HUDEP-2 (cell line): ENCODE data around the gene KCNAB1.
"Not testable (repeated sequence)": the region's sequence is repeated elsewhere in the genome, so short reads cannot be mapped to it uniquely, and the experiment has no call there.

Experiments
- DNase-seq, 76 experiments: peaks; one replicate each; lab custom pipeline; 2025; ENCODE audit not compliant: unreplicated experiment in 76 of 76; lab: John Stamatoyannopoulos, UW

The KCNAB1 gene

DNA sequence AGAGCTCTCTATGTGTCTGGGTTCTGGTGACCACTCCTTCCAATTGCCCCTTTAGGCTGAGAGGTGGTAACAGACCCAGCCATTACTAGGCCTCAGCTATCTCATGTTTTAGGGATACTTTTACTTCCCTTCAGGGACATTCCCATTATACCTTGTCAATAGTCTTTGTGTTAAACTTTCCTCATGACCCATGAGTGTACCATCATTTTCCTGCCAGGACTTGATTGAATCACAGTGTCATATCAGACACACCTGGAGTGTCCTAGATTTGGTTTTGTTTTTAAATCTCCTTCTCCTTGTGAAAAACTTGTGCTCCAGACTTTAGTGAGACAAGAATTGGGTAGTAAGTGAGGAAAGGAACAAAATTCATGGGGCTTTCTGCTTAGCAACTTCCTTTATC lies 136.6 kb downstream of the KCNAB1 start:
- DNase-seq: no peak

DNA sequence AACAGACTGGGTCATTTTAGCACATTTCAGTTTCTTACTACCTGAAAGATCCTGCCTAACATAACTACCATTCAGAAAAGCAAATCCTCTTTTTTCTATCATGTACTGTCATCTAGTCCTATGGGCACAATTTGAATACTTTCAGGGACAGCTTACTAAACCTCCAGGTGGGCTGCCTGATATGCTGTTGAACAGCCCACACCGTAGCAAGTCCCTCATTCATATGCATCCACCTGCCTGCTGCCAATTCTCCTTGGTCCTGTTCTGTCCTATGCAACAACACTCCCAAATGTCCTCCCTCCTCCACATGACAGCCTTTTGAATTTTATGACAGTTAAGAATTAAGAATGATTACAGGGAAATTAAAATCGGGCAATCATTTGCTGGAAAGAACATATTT lies 137.9 kb downstream of the KCNAB1 start:
- no peak for DNase-seq

DNA sequence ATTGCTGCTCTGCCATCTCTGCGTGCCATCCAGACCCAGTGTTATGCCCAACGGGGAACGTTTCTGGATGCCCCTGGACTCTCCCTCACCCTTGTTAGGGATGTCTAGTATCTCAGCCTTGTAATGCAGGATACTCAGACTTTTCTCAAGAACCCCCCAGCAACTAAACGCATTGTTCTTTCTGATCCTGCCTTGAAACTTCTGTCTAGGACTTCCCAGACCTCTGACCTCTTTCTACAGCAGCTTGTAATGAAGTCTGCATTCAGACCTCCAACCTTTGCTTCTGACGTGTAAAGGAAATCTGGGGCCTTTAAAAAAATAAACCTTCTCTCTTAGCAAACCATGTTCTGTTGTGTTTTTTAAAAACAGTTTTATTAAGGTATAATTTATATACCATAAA lies 139.5 kb downstream of the KCNAB1 start:
- DNase-seq: no peak

DNA sequence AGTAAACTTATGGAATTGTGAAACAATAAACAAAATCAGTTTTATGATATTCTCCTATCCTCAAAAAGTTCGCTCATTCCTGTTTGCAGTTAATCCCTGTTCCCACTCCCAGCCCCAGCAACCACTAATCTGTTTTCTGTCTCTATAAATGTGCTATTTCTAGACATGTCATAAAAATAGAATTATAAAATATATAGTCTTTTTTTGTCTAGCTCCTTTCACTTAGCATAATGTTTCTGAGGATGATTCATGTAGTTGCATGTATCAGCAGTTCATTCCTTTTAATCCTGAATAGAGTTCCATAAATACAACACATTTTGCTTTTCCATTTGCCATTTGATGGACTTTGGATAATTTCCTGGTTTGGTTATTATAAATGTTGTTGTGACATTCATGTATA lies 140.0 kb downstream of the KCNAB1 start:
- DNase-seq: no peak

DNA sequence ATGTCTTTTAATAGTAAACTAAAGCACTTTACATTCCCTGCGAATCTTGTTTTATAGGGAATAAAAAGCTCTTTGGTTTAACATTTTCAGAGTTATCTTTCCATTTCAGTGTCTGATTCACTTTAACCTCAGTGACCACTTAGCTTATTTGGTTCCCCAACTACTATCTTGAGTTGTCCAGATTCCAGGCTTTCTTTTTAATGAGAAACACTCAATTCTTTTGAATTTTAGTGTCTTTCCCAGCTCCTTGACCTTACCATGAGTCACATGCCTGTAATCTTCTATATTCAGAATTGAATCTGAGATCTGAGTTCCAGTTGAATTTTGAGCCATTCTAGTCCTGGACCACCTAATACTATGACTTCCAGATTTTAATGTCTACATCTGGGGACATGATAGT lies 144.4 kb downstream of the KCNAB1 start:
- DNase-seq: no peak

DNA sequence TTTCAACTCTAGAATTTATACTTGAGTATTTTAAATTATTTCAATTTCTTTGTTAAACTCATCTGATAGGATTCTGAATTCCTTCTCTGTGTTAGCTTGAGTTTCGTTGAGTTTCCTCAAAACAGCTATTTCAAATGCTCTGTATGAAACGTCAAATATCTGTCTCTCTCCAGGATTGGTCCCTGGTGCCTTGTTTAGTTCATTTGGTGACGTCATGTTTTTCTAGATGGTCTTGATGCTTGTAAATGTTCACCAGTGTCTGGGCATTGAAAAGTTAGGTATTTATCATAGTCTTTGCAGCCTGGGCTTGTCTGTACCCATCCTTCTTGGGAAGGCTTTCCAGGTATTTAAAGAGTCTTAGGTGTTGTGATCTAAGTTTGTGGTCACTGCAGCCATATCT lies 151.1 kb downstream of the KCNAB1 start:
- no peak for DNase-seq

DNA sequence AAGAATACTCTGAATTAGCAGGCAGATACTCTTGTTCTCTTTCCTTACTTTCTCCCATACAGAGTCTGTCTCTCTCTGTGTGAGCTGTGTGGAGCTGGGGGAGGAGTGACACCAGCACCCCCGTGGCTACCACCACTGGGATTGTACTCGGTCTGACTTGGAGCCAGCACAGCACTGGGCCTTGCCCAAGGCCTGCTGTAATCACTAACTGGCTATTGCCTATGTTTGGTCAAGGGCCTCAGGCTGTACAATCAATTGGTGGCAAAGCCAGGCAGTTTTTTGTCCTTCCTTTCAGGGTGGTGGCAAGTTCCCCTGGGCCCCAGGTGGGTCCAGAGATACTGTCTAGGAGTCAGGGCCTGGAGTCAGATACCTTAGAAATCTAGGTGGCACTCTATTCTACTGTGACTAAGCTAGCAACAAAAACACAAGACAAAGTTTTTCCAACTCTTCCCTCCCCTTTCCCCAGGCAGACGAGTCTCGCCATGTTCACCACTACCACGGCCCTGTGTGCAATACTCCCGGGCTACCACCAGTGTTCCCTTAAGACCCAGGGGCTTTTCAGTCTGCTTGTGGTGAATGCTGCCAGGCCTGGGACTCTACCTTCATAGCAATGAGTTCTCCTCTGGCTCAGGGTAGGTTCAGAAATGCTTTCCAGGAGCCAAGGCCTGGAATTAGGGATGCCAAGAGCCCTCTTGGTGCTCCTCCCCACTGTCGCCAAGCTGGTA lies 151.8 kb downstream of the KCNAB1 start:
- no peak for DNase-seq

DNA sequence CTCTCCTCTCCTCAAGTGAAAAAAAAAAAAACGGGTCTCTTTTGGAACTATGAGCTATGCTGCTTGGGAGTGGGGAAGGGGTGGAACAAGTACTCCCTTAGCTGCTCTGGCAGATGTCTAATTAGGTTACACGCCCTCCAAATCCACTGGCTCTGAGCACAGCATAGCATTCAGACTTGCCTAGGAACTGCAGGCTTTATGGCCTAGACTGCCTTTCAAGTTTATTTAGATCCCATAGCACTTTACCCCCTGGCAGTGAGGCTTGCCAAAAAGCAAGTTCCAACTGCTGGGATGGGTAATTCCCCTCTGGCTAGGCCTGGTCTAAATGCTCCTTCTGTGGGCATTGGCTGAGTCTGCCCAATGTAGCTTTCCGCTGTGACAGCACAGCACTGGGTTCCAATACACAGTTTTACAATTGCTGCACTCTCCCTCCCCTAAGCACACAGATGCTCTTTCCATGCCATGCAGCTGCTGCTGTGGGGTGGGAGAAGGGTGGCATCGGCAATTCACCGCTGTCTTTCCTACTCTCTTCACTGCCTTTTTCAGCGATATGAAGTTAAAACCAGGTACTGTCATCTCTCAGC lies 152.8 kb downstream of the KCNAB1 start:
- no peak for DNase-seq

DNA sequence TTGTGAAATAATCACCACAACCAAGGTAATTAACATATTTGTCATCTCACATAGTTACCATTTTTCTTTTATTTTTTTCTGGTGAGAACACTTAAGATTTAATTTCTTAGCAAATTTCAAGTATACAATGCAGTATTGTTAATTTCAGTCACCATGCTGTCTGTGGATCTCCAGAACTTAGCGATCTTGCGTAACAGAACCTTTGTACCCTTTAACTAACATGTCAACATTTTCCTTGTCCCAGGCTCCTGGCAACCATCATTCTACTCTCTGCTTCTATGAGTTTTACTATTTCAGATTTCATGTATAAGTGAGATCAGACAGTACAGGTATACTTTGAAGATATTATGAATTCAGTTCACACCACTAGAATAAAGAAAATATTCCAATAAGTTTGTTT lies 154.4 kb downstream of the KCNAB1 start:
- DNase-seq: no peak

DNA sequence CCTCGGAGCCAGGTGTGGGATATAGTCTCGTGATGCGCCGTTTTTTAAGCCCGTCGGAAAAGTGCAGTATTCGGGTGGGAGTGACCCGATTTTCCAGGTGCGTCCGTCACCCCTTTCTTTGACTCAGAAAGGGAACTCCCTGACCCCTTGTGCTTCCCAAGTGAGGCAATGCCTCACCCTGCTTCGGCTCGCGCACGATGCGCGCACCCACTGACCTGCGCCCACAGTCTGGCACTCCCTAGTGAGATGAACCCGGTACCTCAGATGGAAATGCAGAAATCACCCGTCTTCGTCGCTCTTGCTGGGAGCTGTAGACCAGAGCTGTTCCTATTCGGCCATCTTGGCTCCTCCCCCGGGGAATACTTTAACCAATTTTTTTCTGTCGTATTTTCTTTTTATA lies 164.3 kb downstream of the KCNAB1 start:
- DNase-seq: not testable (repeated sequence)

DNA sequence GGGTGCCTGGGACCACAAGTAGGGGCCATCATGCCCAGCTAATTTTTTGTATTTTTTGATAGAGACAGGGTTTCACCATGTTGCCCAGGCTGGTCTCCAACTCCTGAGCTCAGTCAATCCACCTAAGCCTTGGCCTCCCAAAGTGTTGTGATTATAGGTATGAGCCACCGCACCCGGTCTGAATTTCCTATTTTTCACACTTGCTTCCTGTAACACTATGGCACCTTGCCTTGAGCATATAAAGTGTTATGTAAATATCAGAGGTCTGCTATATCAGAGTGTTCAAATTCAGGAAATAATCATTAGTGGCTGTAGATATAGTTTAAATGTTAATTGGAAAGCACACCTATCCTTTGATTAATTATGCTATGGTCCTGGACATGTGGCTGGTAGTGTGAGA lies 165.2 kb downstream of the KCNAB1 start:
- DNase-seq: no peak

DNA sequence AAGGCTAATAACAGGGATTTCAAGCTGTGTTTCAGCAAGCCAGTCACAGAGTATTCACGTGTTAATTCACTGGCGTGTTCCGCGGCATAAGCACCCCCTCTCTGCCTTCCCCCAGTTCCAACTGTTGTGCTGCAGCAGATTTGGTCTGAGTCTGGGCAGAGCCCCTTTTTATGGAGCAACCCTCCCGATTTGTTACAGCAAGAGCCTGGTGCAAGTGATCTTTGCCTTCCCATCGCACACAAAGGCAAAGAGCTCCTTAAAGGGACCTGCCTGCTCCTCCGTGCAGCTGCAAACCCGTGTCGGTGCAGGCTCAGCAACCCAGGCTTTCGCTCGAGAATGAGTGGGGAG lies 170.5 kb downstream of the KCNAB1 start:
- DNase-seq: no peak

DNA sequence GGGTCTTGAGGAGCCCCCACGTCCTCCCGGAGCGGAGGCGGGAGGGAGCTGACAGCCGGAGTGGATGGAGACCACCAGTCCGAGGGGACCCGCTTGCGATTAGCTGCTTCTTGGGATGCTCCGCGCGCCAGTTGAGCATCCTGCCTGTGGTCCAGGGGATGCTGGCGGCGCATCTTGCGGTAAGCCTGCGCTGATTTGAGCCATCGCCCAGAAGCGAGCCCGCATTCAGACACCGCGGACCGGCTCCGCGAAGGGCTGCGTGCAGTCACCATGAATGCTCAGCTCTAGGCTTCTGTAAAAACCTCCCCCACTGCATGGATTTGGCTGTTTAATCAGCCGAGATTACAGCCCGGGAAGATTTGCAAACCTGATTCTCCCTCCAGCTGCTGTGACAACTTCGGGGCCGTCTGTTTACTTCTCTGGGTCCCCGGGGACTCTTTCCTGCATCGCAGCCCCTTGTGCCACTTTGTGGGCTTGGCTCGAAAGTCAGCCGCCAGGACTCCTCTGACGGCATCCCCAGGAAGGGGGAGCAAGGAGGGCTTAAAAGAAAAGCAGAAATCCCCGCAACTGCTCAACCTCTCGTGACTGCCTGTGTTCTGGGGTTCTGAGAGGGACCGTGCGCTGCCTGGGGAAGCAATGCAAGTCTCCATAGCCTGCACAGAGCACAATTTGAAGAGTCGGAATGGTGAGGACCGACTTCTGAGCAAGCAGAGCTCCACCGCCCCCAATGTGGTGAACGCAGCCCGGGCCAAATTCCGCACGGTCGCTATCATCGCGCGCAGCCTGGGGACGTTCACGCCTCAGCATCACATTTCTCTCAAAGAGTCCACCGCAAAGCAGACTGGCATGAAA lies 171.1 kb downstream of the KCNAB1 start:
- no peak for DNase-seq

DNA sequence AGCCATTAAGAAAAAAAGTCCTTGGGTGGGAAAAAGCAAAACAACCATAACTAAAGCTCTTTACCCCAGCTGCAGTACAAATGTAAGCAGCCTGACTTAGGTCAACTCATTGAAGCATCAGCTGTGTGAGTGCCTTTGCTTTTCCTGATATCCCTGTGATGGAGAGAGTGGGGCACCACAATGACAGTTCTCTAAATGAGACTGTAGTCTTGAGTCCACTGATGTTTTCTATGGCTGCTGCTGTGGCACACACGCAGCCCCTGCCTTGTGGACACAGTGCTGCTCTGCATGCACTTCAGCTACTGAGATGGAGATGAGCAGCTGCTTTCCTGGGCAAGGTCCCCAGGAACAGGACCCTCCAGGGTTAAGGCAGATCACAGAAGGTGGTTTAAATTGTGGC lies 173.2 kb downstream of the KCNAB1 start:
- DNase-seq: no peak

DNA sequence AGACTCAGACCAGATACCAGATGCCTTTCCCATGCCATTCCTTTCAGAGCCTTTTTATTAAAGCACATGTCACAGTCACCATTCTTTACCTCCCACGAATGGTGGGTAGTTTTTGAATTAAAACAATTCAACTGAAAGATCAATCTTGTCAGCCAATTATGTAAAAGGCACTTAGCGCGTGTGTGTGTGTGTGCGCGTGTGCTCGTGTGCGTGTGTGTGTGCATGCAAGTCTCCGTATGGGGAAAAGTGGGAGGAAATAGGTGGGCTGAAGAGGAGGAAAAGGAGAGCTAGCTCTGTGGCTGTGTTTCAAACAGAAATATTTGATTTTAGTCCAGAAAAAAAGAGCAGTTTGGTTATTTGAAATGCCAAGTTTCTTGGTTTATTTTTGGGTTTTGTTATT lies 177.2 kb downstream of the KCNAB1 start:
- DNase-seq: no peak

DNA sequence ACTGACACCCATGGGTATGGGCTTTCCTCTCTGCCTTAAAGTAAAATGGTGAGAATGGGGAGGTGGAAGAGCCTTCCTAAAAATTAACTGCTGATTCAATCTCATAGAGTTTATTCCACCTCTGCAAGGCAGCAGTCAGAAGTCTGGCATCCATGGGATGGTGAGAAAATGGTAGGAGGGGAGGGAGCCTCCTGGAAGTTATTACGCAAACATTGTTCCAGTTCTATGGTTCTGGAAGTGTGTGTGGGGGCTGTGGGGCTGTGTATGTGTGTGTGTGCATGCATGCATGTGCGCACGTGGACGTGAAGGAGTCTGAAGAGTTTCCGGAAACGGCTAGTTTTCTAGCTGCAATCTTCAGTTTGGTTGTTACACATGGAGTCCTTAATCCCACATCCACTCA lies 177.6 kb downstream of the KCNAB1 start:
- DNase-seq: no peak

DNA sequence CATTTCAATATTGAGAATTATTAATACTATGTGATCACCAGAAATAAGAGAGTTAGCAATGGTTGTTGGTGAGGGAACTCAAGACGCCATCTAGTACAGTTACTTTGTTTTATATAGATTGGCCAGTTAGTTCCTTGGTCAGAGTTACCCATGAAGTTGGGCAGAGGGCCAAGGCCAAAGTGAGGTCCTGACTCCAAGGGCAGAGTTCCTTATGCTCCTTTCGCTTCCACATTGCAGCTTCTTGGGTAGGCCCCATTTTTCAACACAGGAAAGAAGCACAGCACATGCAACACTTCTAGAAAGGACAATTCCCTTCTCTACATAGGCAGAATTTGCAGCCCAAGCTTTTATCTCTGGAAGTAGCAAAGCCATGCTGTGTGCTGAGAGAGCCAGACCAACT lies 178.6 kb downstream of the KCNAB1 start:
- DNase-seq: no peak

DNA sequence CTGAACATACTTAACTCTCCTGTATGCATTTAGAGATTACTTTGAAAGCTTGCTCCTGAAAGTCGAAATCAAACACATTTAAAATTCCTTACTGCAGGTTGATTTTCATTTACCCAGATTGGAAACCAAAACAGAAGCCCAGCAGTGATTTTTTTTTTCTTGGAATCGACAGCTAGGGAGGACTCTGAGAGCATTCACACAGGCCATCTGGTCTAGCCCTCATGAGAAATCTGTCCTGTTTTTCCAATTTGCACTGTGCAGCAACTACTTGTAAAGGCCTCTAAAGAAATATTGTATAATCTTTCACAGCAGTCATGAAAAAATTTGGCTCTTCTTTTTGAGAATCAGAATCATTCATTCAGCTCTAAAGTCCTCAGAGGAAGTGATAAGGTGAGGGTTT lies 179.2 kb downstream of the KCNAB1 start:
- DNase-seq: no peak

DNA sequence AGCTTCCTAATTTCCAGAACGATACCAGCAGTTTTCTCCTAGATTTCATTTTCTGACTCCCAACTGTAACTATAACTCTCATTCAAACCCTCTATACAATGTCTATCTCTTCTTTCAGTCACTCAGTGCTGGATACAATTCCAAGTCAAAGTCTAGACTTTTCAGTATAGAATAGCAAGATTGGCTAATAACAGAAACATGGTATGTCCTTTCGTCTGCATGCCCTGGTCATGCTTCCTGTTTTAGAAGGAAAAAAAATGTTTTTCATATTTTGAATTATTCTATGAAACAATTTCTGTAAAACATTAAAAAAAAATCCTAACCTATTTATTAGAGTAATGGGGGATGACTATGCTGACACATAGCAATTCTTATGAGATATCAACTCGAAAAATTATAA lies 180.0 kb downstream of the KCNAB1 start:
- no peak for DNase-seq

DNA sequence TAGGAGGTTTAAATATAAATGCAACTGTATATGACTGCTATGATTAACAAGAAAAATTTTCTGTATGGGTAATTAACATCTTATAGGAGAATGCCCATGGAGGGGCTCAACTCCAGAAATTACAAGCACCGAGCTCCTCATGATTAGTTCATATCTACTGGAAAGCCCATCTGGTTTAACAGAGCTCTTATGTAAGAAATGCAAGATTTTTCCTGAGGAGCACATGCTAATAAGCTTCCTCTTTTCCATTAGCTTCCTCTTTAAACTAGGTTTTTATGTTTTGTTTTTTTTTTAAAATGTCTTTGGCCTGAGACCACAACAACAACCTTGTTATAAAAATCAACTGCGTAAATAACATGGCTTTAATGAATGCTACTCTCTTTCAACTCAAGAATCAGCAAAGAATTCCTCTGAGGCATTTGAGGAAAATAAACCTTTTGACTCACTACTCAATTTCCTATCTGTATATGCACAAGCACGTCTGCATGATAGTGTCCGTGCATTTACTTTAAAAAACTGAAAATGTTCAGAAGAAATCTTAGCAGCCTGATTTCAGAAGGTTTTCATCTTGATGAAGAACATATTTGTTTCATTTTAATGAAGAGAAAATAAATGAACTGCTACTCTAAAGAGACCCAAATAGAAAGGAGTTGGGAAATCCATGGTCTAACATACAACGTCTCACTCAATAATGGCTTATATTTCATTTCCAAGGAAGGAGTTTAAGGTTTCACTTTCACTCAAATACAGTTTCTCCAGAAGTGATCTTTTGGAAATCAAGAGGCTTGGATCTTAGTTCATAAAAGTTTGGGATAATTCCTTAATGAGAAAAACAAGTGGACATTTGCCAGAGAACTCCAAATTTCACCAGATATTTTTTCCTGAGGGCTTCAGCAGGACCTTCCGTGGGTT lies 180.8 kb downstream of the KCNAB1 start:
- DNase-seq: no peak
